Activated naive CD4-positive, alpha-beta T cell treated with anti-CD3 and anti-CD28 coated beads, Interleukin-2, amount 50 U/mL, for 16 hours (primary cell): ENCODE data around the gene FRRS1.

Experiments used
- DNase-seq: peaks from one replicate; pipeline ENCODE4 v3.0.0-alpha.2; 2020

Gene FRRS1

GRCh38 chr1:99727575-99728185, 38.8 kb downstream of the FRRS1 start:
- DNase-seq = no peak

GRCh38 chr1:99726818-99727217, 39.6 kb downstream of the FRRS1 start:
- DNase-seq = no peak

- DNase-seq = no peak
Observed at GRCh38 chr1:99726407-99726806, 40.0 kb downstream of the FRRS1 start.

GRCh38 chr1:99725996-99726395, 40.4 kb downstream of the FRRS1 start:
- no peak for DNase-seq

- no peak for DNase-seq
Observed at GRCh38 chr1:99723251-99723650, 43.2 kb downstream of the FRRS1 start.

GRCh38 chr1:99717005-99717404, 49.4 kb downstream of the FRRS1 start:
- no peak for DNase-seq

GRCh38 chr1:99713006-99713405, 53.4 kb downstream of the FRRS1 start:
- DNase-seq = no peak

GRCh38 chr1:99710994-99711393, 55.4 kb downstream of the FRRS1 start:
- no peak for DNase-seq

GRCh38 chr1:99707535-99708142, 58.8 kb downstream of the FRRS1 start:
- peak; percentile 33 for DNase-seq

GRCh38 chr1:99705385-99705784, 61.0 kb downstream of the FRRS1 start:
- no peak for DNase-seq

- no peak for DNase-seq
Observed at GRCh38 chr1:99704356-99704816, 62.0 kb downstream of the FRRS1 start.

- DNase-seq = no peak
Observed at GRCh38 chr1:99702221-99702620, 64.2 kb downstream of the FRRS1 start.

- no peak for DNase-seq
Observed at GRCh38 chr1:99700020-99700419, 66.4 kb downstream of the FRRS1 start.

- DNase-seq = no peak
Observed at GRCh38 chr1:99697580-99697979, 68.9 kb downstream of the FRRS1 start.

GRCh38 chr1:99696616-99697015, 69.8 kb downstream of the FRRS1 start:
- no peak for DNase-seq

GRCh38 chr1:99691175-99691574, 75.3 kb downstream of the FRRS1 start:
- no peak for DNase-seq

- DNase-seq = peak; percentile 25
Observed at GRCh38 chr1:99685516-99686180, 80.8 kb downstream of the FRRS1 start.

GRCh38 chr1:99682291-99682751, 84.1 kb downstream of the FRRS1 start:
- no peak for DNase-seq

GRCh38 chr1:99681583-99681982, 84.9 kb downstream of the FRRS1 start:
- DNase-seq = no peak

GRCh38 chr1:99680270-99680669, 86.2 kb downstream of the FRRS1 start:
- DNase-seq = no peak

GRCh38 chr1:99677416-99677815, 89.0 kb downstream of the FRRS1 start:
- DNase-seq = no peak

GRCh38 chr1:99676876-99677275, 89.6 kb downstream of the FRRS1 start:
- no peak for DNase-seq

- DNase-seq = no peak
Observed at GRCh38 chr1:99675994-99676393, 90.4 kb downstream of the FRRS1 start.

- no peak for DNase-seq
Observed at GRCh38 chr1:99675292-99675691, 91.1 kb downstream of the FRRS1 start.
